Glutamatergic neuron (in vitro differentiated cells): ENCODE results near the gene NOXO1. TPM values are rescaled to one million over a fixed set of nuclear protein-coding genes. Genes with fewer than 3 reads are reported as not detected.

Experiments used
- DNase-seq: peaks from one replicate; pipeline ENCODE4 v3.0.0; 2022
- H3K27ac Mint-ChIP-seq: one replicate; pipeline ENCODE4 v1.8.0; 2020; ENCODE audit warnings: mild to moderate bottlenecking, mixed read lengths, inconsistent platforms; ENCODE audit not compliant: unreplicated experiment
- H3K27me3 Mint-ChIP-seq: one replicate; pipeline ENCODE4 v1.8.0; 2020; ENCODE audit warnings: mild to moderate bottlenecking, moderate library complexity, mixed read lengths, inconsistent platforms; ENCODE audit not compliant: unreplicated experiment
- H3K36me3 Mint-ChIP-seq: one replicate; pipeline ENCODE4 v1.8.0; 2020; ENCODE audit warnings: mild to moderate bottlenecking, mixed read lengths, inconsistent platforms; ENCODE audit not compliant: unreplicated experiment
- H3K4me1 Mint-ChIP-seq: one replicate; pipeline ENCODE4 v1.8.0; 2020; ENCODE audit warnings: mild to moderate bottlenecking, low read depth, mixed read lengths, inconsistent platforms; ENCODE audit not compliant: unreplicated experiment
- H3K4me3 Mint-ChIP-seq: one replicate; pipeline ENCODE4 v1.8.0; 2020; ENCODE audit warnings: mild to moderate bottlenecking, mixed read lengths, inconsistent platforms; ENCODE audit not compliant: unreplicated experiment
- H3K9me3 Mint-ChIP-seq: one replicate; pipeline ENCODE4 v1.8.0; 2020; ENCODE audit warnings: mild to moderate bottlenecking, moderate library complexity, mixed read lengths, inconsistent platforms; ENCODE audit not compliant: unreplicated experiment
- CTCF ChIP-seq: fragments of 200-600 bp; sonication (generic); IDR thresholded peaks from one replicate; pipeline ENCODE4 v1.5.0; 2021; ENCODE audit not compliant: partially characterized antibody, unreplicated experiment
- total RNA-seq: library from RNA; stranded (reverse); fragmentation: NEBNext Ultra II Directional; extraction: Animal tissue kit (Norgen Biotek cat#: 25700); gene quantifications from one replicate; pipeline ENCODE4 v1.2.1, GENCODE V29; 2021; ENCODE audit not compliant: unreplicated experiment

Gene NOXO1
- total RNA-seq, 1 donor from 2014 or later: 1.3 TPM

DNA sequence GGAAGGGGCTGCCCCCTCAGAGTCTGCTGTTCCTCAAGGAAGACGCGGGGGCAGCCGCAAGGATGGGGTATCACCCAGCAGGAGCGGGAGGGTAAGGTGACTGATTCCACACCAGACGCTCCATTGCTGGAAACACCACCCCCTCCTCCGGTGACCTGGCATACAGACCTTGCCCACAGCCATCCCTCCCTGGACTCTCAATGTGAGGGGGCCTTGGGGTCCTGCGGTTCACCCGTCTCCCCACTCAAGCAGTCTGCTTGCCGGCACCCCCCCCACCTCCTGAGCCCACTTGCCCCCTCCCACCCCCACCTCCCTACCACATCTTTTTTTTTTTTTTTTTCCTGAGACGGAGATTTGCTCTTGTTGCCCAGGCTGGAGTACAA is 50.9 kb downstream of the NOXO1 start:
- peaks cover 4% of the 10 kb centered on the region for H3K27me3 Mint-ChIP-seq
- H3K4me1 Mint-ChIP-seq: peaks cover 6% of the 10 kb centered on the region
- H3K27ac Mint-ChIP-seq: no peak overlapping the region
- TF ChIP-seq CTCF: no peak
- no peak for DNase-seq
- H3K4me3 Mint-ChIP-seq: no peak overlapping the region
- no peaks in the 10 kb centered on the region for H3K36me3 Mint-ChIP-seq
- peaks cover 4% of the 10 kb centered on the region for H3K9me3 Mint-ChIP-seq

- Mint-ChIP-seq H3K27me3 (peaks cover 4% of the 10 kb centered on the region), H3K9me3 (peaks cover 6% of the 10 kb centered on the region), H3K36me3 (no peaks in the 10 kb centered on the region), H3K27ac (no peak overlapping the region), H3K4me1 (peaks cover 8% of the 10 kb centered on the region), H3K4me3 (no peak overlapping the region)
- DNase-seq: peak; percentile 97
- TF ChIP-seq CTCF: peak; percentile 99
Observed at GRCh38 chr16:1929578-1930337, 51.5 kb downstream of the NOXO1 start.

- peaks cover 6% of the 10 kb centered on the region for H3K9me3 Mint-ChIP-seq
- peaks cover 4% of the 10 kb centered on the region for H3K27me3 Mint-ChIP-seq
- no peak for DNase-seq
- H3K27ac Mint-ChIP-seq: no peak overlapping the region
- peaks cover 11% of the 10 kb centered on the region for H3K4me1 Mint-ChIP-seq
- peak overlapping the region; percentile 81 for H3K4me3 Mint-ChIP-seq
- no peak for TF ChIP-seq CTCF
- H3K36me3 Mint-ChIP-seq: no peaks in the 10 kb centered on the region
Observed at GRCh38 chr16:1929105-1929504, 52.2 kb downstream of the NOXO1 start.

Other genes with a start within 250 kb of the NOXO1 start
- gene NME3, start 209.9 kb downstream of the NOXO1 start, total RNA-seq: 79.1 TPM
- gene EME2, start 208.7 kb downstream of the NOXO1 start, total RNA-seq: 68.7 TPM
- 75.1 TPM for gene MRPS34, start 208.3 kb downstream of the NOXO1 start, total RNA-seq
- gene SPSB3, start 198.9 kb downstream of the NOXO1 start, total RNA-seq: 80.4 TPM
- 66.1 TPM for gene NUBP2, start 198.5 kb downstream of the NOXO1 start, total RNA-seq
- gene IGFALS, start 187.8 kb downstream of the NOXO1 start, total RNA-seq: 0.39 TPM
- gene HAGH, start 154.6 kb downstream of the NOXO1 start, total RNA-seq: 99.6 TPM
- gene FAHD1, start 154.3 kb downstream of the NOXO1 start, total RNA-seq: 26.5 TPM
- 2.4 TPM for gene MEIOB, start 109.3 kb downstream of the NOXO1 start, total RNA-seq
- 7.8 TPM for gene HS3ST6, start 63.1 kb downstream of the NOXO1 start, total RNA-seq
- gene MSRB1, start 38.3 kb downstream of the NOXO1 start, total RNA-seq: 50.9 TPM
- gene RPL3L, start 26.8 kb downstream of the NOXO1 start, total RNA-seq: not detected
- gene NDUFB10, start 21.9 kb downstream of the NOXO1 start, total RNA-seq: 302 TPM
- gene RPS2, start 16.6 kb downstream of the NOXO1 start, total RNA-seq: 1,772 TPM
- not detected for gene RNF151, start 14.6 kb downstream of the NOXO1 start, total RNA-seq
- 26.8 TPM for gene TBL3, start 9.4 kb downstream of the NOXO1 start, total RNA-seq
- gene GFER, start 2.7 kb upstream of the NOXO1 start, total RNA-seq: 26.0 TPM
- 45.7 TPM for gene SYNGR3, start 8.5 kb upstream of the NOXO1 start, total RNA-seq
- 90.4 TPM for gene ZNF598, start 28.4 kb upstream of the NOXO1 start, total RNA-seq
- 0.91 TPM for gene NPW, start 38.3 kb upstream of the NOXO1 start, total RNA-seq
- gene NHERF2, start 45.4 kb upstream of the NOXO1 start, total RNA-seq: 22.3 TPM
- 194 TPM for gene NTHL1, start 66.4 kb upstream of the NOXO1 start, total RNA-seq
- 215 TPM for gene TSC2, start 66.5 kb upstream of the NOXO1 start, total RNA-seq
- 628 TPM for gene PKD1, start 154.4 kb upstream of the NOXO1 start, total RNA-seq
- 292 TPM for gene RAB26, start 167.2 kb upstream of the NOXO1 start, total RNA-seq
- 74.8 TPM for gene TRAF7, start 174.3 kb upstream of the NOXO1 start, total RNA-seq
- 31.6 TPM for gene CASKIN1, start 215.1 kb upstream of the NOXO1 start, total RNA-seq
- 57.9 TPM for gene MLST8, start 224.0 kb upstream of the NOXO1 start, total RNA-seq
- 30.2 TPM for gene BRICD5, start 229.4 kb upstream of the NOXO1 start, total RNA-seq
- gene PGP, start 233.4 kb upstream of the NOXO1 start, total RNA-seq: 33.9 TPM
- 53.4 TPM for gene E4F1, start 242.1 kb upstream of the NOXO1 start, total RNA-seq